Tibial nerve (tissue), 4 donors: Measurements from ENCODE around the gene ERN2.

Source experiments
- CTCF ChIP-seq, 5 experiments: fragments of 200-600 bp in 3 of 5; fragments of 450-650 bp in 2 of 5; sonication (generic) in 3 of 5; IDR thresholded peaks; one replicate each; pipeline ENCODE4 v1.5.1; 2016 to 2019; ENCODE audit warnings: antibody characterized with exemption in 5 of 5, mild to moderate bottlenecking in 3 of 5, moderate library complexity in 2 of 5
- EP300 ChIP-seq, 2 donors: sonication (generic); formaldehyde crosslinking; IDR thresholded peaks; one replicate each; pipeline ENCODE4 v1.6.1; 2017; ENCODE audit warnings: antibody characterized with exemption in 2 of 2, mild to moderate bottlenecking in 1 of 2
- POLR2A ChIP-seq, 2 donors: fragments of 450-650 bp; IDR thresholded peaks; one replicate each; pipeline ENCODE4 v1.6.1; 2017; ENCODE audit warnings: antibody characterized with exemption in 2 of 2, mild to moderate bottlenecking in 2 of 2, moderate library complexity in 2 of 2

DNA sequence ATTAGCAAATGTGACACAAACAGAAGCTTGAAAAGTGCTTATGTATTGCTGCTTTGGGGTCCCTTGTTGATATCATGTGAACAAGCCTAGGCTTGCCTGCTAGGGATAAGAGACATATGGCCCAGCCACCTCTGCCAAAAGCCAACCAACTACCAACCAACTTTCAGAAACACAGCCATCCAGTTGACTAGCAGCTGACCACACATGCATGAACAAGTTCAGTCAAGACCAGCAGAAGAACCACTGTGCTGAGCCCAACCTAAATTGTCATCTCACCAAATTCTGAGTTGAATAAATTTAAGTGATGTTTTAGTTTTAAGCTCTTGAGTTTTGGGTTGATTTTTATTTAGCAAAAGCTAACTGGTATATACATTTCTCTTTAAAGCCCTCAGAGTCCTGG lies 3.5 kb downstream of the ERN2 start:
- TF ChIP-seq POLR2A (IDR thresholded peaks at IDR 0.05), result no peak
- TF ChIP-seq CTCF (IDR thresholded peaks at IDR 0.05), result no peak
- no peak for TF ChIP-seq EP300 (IDR thresholded peaks at IDR 0.05)
